ENCODE measurements around the gene AUTS2.

AUTS2 gene

GRCh38 chr7:70306173-70306572, 707.9 kb downstream of the AUTS2 start:
- no peaks in the 10 kb centered on the region for H3K27me3 ChIP-seq (ENCODE audit: insufficient read depth, low read length)
- TF ChIP-seq EZH2 (IDR thresholded peaks at IDR 0.05; ENCODE audit: borderline replicate concordance, low read length) (no peak), CTCF (IDR thresholded peaks at IDR 0.05; ENCODE audit: low read length) (no peak)
- H3K4me1 ChIP-seq (ENCODE audit: insufficient read depth, low read length, severe bottlenecking), result no peaks in the 10 kb centered on the region
- H3K79me2 ChIP-seq (ENCODE audit: insufficient read depth, low read length), result no peaks in the 10 kb centered on the region
- no peak overlapping the region for H2AFZ ChIP-seq (ENCODE audit: low read length)
- H3K36me3 ChIP-seq (ENCODE audit: insufficient read depth, low read length), result no peaks in the 10 kb centered on the region
- no peaks in the 10 kb centered on the region for H4K20me1 ChIP-seq (ENCODE audit: insufficient read depth, low read length)
- no peak overlapping the region for H3K4me3 ChIP-seq (ENCODE audit: low read depth, low read length, poor library complexity, severe bottlenecking)
- H3K9me2 ChIP-seq (ENCODE audit: low read depth, low read length), result no peaks in the 10 kb centered on the region
- H3K4me2 ChIP-seq (ENCODE audit: low read length), result no peak overlapping the region
- H3F3A ChIP-seq (ENCODE audit: insufficient read depth, low read length), result no peaks in the 10 kb centered on the region
- no peak overlapping the region for H3K9ac ChIP-seq (ENCODE audit: low read length)
- H3K27ac ChIP-seq (ENCODE audit: low read depth, low read length, poor library complexity, severe bottlenecking), result no peak overlapping the region
- no peaks in the 10 kb centered on the region for H3K9me3 ChIP-seq (ENCODE audit: low read length)

DNA sequence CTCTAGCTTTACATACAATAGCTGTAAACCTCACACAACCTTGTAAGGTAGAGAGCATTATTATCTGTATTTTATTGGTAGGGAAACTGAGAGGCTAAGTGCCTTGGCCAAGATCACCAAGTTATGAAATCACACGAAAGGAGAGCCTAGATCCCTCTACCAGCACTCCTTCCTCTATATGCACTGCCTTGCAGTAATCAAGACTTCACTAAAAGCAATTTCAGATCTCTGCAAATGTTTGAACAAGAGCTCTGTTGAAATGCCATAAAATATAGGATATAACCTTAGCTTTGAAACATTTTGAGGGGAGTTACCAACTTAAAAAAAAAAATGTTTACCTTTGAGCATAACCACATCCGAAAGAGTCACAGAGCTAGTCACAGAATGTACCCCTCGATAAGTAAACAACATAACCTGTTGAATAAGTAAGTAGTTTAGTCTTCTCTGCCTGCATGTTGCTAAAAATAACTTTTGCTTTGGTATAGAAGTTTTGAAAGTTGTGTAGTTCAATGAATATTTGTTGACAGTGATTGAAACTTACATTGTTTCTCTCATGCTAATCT, 709.4 kb downstream of the AUTS2 start:
- H3K9me3 ChIP-seq (ENCODE audit: low read length), result no peaks in the 10 kb centered on the region
- TF ChIP-seq CTCF (IDR thresholded peaks at IDR 0.05; ENCODE audit: low read length) (no peak), EZH2 (IDR thresholded peaks at IDR 0.05; ENCODE audit: borderline replicate concordance, low read length) (no peak)

DNA sequence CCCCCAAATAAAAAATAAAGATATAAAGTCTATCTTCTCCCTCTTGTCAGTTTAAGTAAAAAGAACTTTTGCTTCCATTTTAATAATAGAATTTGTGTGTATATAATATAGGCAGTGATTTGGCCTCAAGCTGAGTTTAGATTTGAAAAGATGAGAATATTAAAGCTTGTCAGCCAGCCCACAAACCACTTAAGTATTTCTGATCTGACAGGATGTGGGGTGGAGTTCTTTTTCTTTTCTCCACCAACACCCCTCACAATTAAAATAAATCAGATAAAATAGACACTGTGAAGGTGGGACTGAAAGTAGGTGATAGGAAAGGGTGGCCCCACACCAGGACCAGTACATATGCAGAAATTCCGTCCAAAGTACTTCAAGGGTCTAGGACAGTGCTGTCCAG, 714.1 kb downstream of the AUTS2 start:
- Histone ChIP-seq H3K9ac (ENCODE audit: low read length) (no peak overlapping the region), H3K4me2 (ENCODE audit: low read length) (no peak overlapping the region), H3K4me3 (ENCODE audit: low read depth, low read length, poor library complexity, severe bottlenecking) (no peak overlapping the region), H4K20me1 (ENCODE audit: insufficient read depth, low read length) (no peaks in the 10 kb centered on the region), H3K36me3 (ENCODE audit: insufficient read depth, low read length) (no peaks in the 10 kb centered on the region), H3K9me3 (ENCODE audit: low read length) (no peaks in the 10 kb centered on the region), H3K27ac (ENCODE audit: low read depth, low read length, poor library complexity, severe bottlenecking) (no peak overlapping the region), H3K27me3 (ENCODE audit: insufficient read depth, low read length) (no peaks in the 10 kb centered on the region), H3K79me2 (ENCODE audit: insufficient read depth, low read length) (no peaks in the 10 kb centered on the region), H2AFZ (ENCODE audit: low read length) (no peak overlapping the region), H3K9me2 (ENCODE audit: low read depth, low read length) (no peaks in the 10 kb centered on the region), H3K4me1 (ENCODE audit: insufficient read depth, low read length, severe bottlenecking) (peaks cover 6% of the 10 kb centered on the region), H3F3A (ENCODE audit: insufficient read depth, low read length) (no peaks in the 10 kb centered on the region)
- no peak for TF ChIP-seq EZH2 (IDR thresholded peaks at IDR 0.05; ENCODE audit: borderline replicate concordance, low read length)
- no peak for TF ChIP-seq CTCF (IDR thresholded peaks at IDR 0.05; ENCODE audit: low read length)

More for the DNA sequence above, 709.4 kb downstream of the AUTS2 start:
- Histone ChIP-seq H3K4me3 (ENCODE audit: low read depth, low read length, poor library complexity, severe bottlenecking) (no peak overlapping the region), H3K4me1 (ENCODE audit: insufficient read depth, low read length, severe bottlenecking) (no peaks in the 10 kb centered on the region), H3K79me2 (ENCODE audit: insufficient read depth, low read length) (no peaks in the 10 kb centered on the region), H3K27me3 (ENCODE audit: insufficient read depth, low read length) (no peaks in the 10 kb centered on the region), H3K9ac (ENCODE audit: low read length) (no peak overlapping the region), H2AFZ (ENCODE audit: low read length) (no peak overlapping the region), H3K27ac (ENCODE audit: low read depth, low read length, poor library complexity, severe bottlenecking) (no peak overlapping the region), H4K20me1 (ENCODE audit: insufficient read depth, low read length) (no peaks in the 10 kb centered on the region), H3K9me2 (ENCODE audit: low read depth, low read length) (no peaks in the 10 kb centered on the region), H3K4me2 (ENCODE audit: low read length) (no peak overlapping the region), H3K36me3 (ENCODE audit: insufficient read depth, low read length) (no peaks in the 10 kb centered on the region), H3F3A (ENCODE audit: insufficient read depth, low read length) (no peaks in the 10 kb centered on the region)

All from OCI-LY1 (cell line).